KOPT-K1 (cell line): Measurements from ENCODE around the gene SCN1B.
"Not testable (repeated sequence)": the region's sequence is repeated elsewhere in the genome, so short reads cannot be mapped to it uniquely, and the experiment has no call there.

Source experiments
- H3K27ac ChIP-seq: fragments of 200-600 bp; sonication (generic); 2 replicates; pipeline ENCODE4 v1.5.1; 2016; ENCODE audit warnings: antibody characterized with exemption, mild to moderate bottlenecking, low read depth, low read length; ENCODE audit not compliant: poor library complexity, severe bottlenecking
- H3K36me3 ChIP-seq: fragments of 200-600 bp; sonication (generic); 2 replicates; pipeline ENCODE4 v1.5.1; 2017; ENCODE audit warnings: antibody characterized with exemption, mild to moderate bottlenecking, low read length, moderate library complexity; ENCODE audit not compliant: insufficient read depth
- H3K9me3 ChIP-seq: fragments of 200-600 bp; sonication (generic); 2 replicates; pipeline ENCODE4 v1.5.1; 2017; ENCODE audit warnings: antibody characterized with exemption, low read length, mild to moderate bottlenecking; ENCODE audit not compliant: insufficient read depth, poor library complexity, severe bottlenecking

SCN1B gene

GRCh38 chr19:35030257-35031071 is at the start of gene SCN1B:
SCN1B (plus strand) TSS chr19:35030470; CDS start chr19:35030821, 351 bp downstream.
- peaks cover 29% of the 10 kb centered on the region for H3K36me3 ChIP-seq
- no peaks in the 10 kb centered on the region for H3K9me3 ChIP-seq
- H3K27ac ChIP-seq = no peak within 1 kb of the TSS

GRCh38 chr19:34982275-34982674 is 48.0 kb upstream of the SCN1B start:
- Histone ChIP-seq H3K27ac (no peak overlapping the region), H3K36me3 (no peaks in the 10 kb centered on the region), H3K9me3 (no peaks in the 10 kb centered on the region)

- Histone ChIP-seq H3K9me3 (no peaks in the 10 kb centered on the region), H3K36me3 (no peaks in the 10 kb centered on the region), H3K27ac (no peak overlapping the region)
These were observed 46.5 kb upstream of the SCN1B start for GRCh38 chr19:34983786-34984185.

- H3K27ac ChIP-seq = no peak overlapping the region
- no peaks in the 10 kb centered on the region for H3K36me3 ChIP-seq
- no peaks in the 10 kb centered on the region for H3K9me3 ChIP-seq
These were observed 46.0 kb upstream of the SCN1B start for GRCh38 chr19:34984287-34984686.

- no peak overlapping the region for H3K27ac ChIP-seq
- no peaks in the 10 kb centered on the region for H3K9me3 ChIP-seq
- no peaks in the 10 kb centered on the region for H3K36me3 ChIP-seq
These were observed 44.8 kb upstream of the SCN1B start for GRCh38 chr19:34985249-34986022.

- no peaks in the 10 kb centered on the region for H3K36me3 ChIP-seq
- H3K27ac ChIP-seq = no peak overlapping the region
- H3K9me3 ChIP-seq = no peaks in the 10 kb centered on the region
These were observed 42.2 kb upstream of the SCN1B start for GRCh38 chr19:34988119-34988518.

GRCh38 chr19:34989298-34989697 is 41.0 kb upstream of the SCN1B start:
- H3K36me3 ChIP-seq = no peaks in the 10 kb centered on the region
- no peak overlapping the region for H3K27ac ChIP-seq
- peaks cover 1% of the 10 kb centered on the region for H3K9me3 ChIP-seq

GRCh38 chr19:34990578-34991192 is 39.6 kb upstream of the SCN1B start:
- H3K36me3 ChIP-seq = no peaks in the 10 kb centered on the region
- peaks cover 10% of the 10 kb centered on the region for H3K9me3 ChIP-seq
- H3K27ac ChIP-seq = no peak overlapping the region

- peaks cover 10% of the 10 kb centered on the region for H3K9me3 ChIP-seq
- no peak overlapping the region for H3K27ac ChIP-seq
- H3K36me3 ChIP-seq = no peaks in the 10 kb centered on the region
These were observed 38.5 kb upstream of the SCN1B start for GRCh38 chr19:34991542-34992333.

- H3K9me3 ChIP-seq = peaks cover 10% of the 10 kb centered on the region
- not testable (repeated sequence) for H3K36me3 ChIP-seq, H3K27ac ChIP-seq
These were observed 37.7 kb upstream of the SCN1B start for GRCh38 chr19:34992582-34992981.

- no peak overlapping the region for H3K27ac ChIP-seq
- H3K36me3 ChIP-seq = no peaks in the 10 kb centered on the region
- H3K9me3 ChIP-seq = peaks cover 10% of the 10 kb centered on the region
These were observed 36.0 kb upstream of the SCN1B start for GRCh38 chr19:34994286-34994642.

- Histone ChIP-seq H3K36me3 (no peaks in the 10 kb centered on the region), H3K27ac (no peak overlapping the region), H3K9me3 (peaks cover 10% of the 10 kb centered on the region)
These were observed 35.4 kb upstream of the SCN1B start for GRCh38 chr19:34994643-34995541.

GRCh38 chr19:34995551-34995950 is 34.7 kb upstream of the SCN1B start:
- Histone ChIP-seq H3K9me3 (peaks cover 10% of the 10 kb centered on the region), H3K36me3 (no peaks in the 10 kb centered on the region), H3K27ac (no peak overlapping the region)

- Histone ChIP-seq H3K9me3 (peaks cover 10% of the 10 kb centered on the region), H3K27ac (peak overlapping the region; percentile 59), H3K36me3 (peaks cover 6% of the 10 kb centered on the region; the same call in 1 of the 2 replicates)
These were observed 33.1 kb upstream of the SCN1B start for GRCh38 chr19:34997071-34997617.
